RWPE2 (cell line): ENCODE results near the gene PDE4D.

Experiments used
- ATAC-seq: fragments of 200-7000 bp; cut with Tn5 transposase; 3 replicates; pipeline ENCODE4 v1.9.1; 2021; ENCODE audit warnings: low read depth
- DNase-seq: peaks from one replicate; pipeline ENCODE4 v3.0.0-alpha.2; 2020; ENCODE audit warnings: low spot score
- H3K27ac ChIP-seq: fragments of 450-650 bp; 2 replicates; pipeline ENCODE4 v1.5.1; 2017; ENCODE audit warnings: mild to moderate bottlenecking; ENCODE audit not compliant: poor library complexity, severe bottlenecking
- H3K27me3 ChIP-seq: fragments of 250-450 bp; sonication (Bioruptor Pico); 2 replicates; pipeline ENCODE4 v1.5.1; 2021; ENCODE audit warnings: mild to moderate bottlenecking, moderate library complexity; ENCODE audit not compliant: insufficient read depth, poor library complexity, severe bottlenecking
- H3K36me3 ChIP-seq: fragments of 250-450 bp; sonication (Bioruptor Pico); 2 replicates; pipeline ENCODE4 v1.5.1; 2020; ENCODE audit warnings: low read depth, mild to moderate bottlenecking, moderate library complexity
- H3K4me1 ChIP-seq: fragments of 250-450 bp; sonication (Bioruptor Pico); 2 replicates; pipeline ENCODE4 v1.5.1; 2021; ENCODE audit warnings: mild to moderate bottlenecking, moderate library complexity; ENCODE audit not compliant: insufficient read depth, poor library complexity, severe bottlenecking
- H3K4me3 ChIP-seq: fragments of 250-450 bp; sonication (Bioruptor Pico); 2 replicates; pipeline ENCODE4 v1.5.1; 2021; ENCODE audit warnings: mild to moderate bottlenecking, moderate library complexity; ENCODE audit not compliant: severe bottlenecking
- H3K9me3 ChIP-seq: fragments of 250-450 bp; sonication (Bioruptor Pico); 2 replicates; pipeline ENCODE4 v1.5.1; 2021; ENCODE audit warnings: mild to moderate bottlenecking, moderate library complexity; ENCODE audit not compliant: severe bottlenecking
- TF ChIP-seq, protein P1 (sequence below): fragments of 450-650 bp; IDR thresholded peaks from one replicate; pipeline ENCODE4 v1.5.1; 2017; ENCODE audit warnings: mild to moderate bottlenecking, moderate library complexity; ENCODE audit not compliant: poor library complexity, severe bottlenecking

PDE4D gene

DNA sequence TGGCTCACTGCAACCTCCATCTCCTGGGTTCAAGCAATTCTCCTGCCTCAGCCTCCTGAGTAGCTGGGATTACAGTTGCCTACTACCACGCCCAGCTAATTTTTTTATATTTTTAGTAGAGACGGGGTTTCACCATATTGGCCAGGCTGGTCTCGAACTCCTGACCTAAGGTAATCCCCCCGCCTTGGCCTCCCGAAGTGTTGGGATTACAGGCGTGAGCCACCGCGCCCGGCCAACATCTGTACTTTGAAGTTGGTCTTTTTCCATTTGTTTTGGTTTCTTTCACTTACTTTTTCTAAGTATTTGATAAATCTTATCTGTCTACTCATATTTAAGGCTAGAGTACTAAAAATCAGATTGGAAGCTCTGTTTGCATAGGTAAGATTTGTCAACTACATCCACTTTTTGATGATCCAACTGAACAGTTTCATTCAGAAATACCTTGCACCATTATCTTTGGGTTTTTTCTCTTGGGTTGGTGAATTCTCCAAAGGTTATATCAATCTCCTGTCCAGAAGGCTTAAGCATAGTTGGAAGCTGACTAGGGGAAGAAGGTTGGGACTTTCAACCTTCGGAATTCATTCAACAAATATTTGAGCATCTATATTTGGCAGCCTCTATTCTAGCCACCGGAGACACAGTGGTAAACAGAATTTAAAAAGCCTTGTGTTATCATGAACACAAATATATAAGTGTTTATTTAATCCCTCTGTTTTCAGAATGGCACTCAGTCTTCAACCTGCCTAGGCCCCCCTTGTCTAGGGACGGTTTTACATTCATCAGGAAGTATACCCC lies 821.6 kb downstream of the PDE4D start:
- Histone ChIP-seq H3K9me3 (peaks cover 2% of the 10 kb centered on the region), H3K27me3 (no peaks in the 10 kb centered on the region), H3K27ac (no peak overlapping the region), H3K36me3 (no peaks in the 10 kb centered on the region), H3K4me3 (no peak overlapping the region), H3K4me1 (peaks cover 5% of the 10 kb centered on the region)
- TF ChIP-seq, protein P1, sequence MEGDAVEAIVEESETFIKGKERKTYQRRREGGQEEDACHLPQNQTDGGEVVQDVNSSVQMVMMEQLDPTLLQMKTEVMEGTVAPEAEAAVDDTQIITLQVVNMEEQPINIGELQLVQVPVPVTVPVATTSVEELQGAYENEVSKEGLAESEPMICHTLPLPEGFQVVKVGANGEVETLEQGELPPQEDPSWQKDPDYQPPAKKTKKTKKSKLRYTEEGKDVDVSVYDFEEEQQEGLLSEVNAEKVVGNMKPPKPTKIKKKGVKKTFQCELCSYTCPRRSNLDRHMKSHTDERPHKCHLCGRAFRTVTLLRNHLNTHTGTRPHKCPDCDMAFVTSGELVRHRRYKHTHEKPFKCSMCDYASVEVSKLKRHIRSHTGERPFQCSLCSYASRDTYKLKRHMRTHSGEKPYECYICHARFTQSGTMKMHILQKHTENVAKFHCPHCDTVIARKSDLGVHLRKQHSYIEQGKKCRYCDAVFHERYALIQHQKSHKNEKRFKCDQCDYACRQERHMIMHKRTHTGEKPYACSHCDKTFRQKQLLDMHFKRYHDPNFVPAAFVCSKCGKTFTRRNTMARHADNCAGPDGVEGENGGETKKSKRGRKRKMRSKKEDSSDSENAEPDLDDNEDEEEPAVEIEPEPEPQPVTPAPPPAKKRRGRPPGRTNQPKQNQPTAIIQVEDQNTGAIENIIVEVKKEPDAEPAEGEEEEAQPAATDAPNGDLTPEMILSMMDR = no peak
- no peak for ATAC-seq
- no peak for DNase-seq

DNA sequence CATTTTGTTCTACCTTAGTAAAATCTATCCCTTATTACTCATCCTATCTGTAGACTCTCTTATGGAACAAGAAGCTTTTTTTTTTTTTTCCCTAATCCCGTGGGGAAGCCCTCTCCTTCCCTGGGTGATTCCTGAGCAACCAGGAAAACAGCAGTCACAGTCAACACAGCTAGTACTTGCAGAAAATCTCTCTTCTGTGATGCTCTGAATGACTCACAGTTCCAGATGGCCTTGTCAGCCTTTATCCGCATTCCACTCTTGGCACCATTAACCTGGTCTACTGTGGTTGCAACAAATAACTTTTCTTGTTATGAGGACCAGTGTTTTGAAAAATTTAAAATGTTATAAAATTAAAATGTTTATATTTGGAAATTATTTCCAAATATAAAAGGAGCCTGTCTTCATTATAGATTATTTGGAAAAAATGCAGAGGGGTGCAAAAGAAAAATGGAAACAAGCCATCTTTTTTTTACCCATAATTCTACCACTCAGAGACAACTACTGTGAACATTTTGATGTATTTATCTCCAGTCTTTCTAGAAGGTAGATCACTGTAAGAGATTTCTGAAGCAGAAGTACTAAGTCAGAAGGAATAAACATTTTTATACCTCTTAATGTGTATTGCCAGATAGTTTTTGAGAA lies 824.0 kb downstream of the PDE4D start:
- no peak for DNase-seq
- ATAC-seq = peak; percentile 92

DNA sequence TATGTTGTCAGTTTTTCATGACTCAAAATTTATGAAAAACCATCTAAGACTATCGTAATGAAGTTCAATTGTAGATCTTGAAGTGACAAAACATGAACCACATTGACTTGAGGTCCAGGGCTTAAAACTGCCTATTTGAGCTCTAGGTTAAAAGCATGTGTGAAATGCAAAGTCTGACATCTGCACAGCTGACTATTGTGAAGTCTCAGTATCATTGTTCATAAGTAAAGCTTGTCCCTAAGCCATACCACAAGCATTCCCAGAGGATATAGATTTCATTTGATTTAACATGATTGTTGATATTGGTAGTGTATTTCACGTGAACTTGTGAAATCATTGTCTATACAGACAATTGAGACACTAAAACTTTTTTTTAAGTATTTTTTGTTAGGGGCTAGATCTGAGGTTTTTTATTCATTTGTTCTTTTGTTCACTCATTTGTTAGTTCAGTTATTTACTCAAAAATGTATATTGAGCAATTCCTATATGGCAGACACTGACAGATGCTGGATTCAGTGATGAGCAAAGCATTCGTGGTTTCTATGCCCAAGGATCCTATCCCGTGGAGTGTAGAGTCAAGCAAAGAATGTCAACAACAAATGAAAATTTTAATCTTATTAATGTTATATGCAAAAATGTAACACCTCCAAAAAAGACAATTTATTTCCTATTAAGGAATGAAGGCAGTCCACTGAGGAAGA lies 825.4 kb downstream of the PDE4D start:
- Histone ChIP-seq H3K36me3 (no peaks in the 10 kb centered on the region), H3K27me3 (no peaks in the 10 kb centered on the region), H3K4me1 (peaks cover 34% of the 10 kb centered on the region), H3K9me3 (no peaks in the 10 kb centered on the region), H3K4me3 (no peak overlapping the region), H3K27ac (no peak overlapping the region)
- TF ChIP-seq, protein P1 = no peak
- DNase-seq = no peak
- ATAC-seq = no peak

More for the DNA sequence above, 824.0 kb downstream of the PDE4D start:
- Histone ChIP-seq H3K27ac (peak overlapping the region; percentile 3), H3K36me3 (no peaks in the 10 kb centered on the region), H3K27me3 (no peaks in the 10 kb centered on the region), H3K4me1 (peaks cover 23% of the 10 kb centered on the region), H3K4me3 (no peak overlapping the region), H3K9me3 (no peaks in the 10 kb centered on the region)
- TF ChIP-seq, protein P1 = no peak

DNA sequence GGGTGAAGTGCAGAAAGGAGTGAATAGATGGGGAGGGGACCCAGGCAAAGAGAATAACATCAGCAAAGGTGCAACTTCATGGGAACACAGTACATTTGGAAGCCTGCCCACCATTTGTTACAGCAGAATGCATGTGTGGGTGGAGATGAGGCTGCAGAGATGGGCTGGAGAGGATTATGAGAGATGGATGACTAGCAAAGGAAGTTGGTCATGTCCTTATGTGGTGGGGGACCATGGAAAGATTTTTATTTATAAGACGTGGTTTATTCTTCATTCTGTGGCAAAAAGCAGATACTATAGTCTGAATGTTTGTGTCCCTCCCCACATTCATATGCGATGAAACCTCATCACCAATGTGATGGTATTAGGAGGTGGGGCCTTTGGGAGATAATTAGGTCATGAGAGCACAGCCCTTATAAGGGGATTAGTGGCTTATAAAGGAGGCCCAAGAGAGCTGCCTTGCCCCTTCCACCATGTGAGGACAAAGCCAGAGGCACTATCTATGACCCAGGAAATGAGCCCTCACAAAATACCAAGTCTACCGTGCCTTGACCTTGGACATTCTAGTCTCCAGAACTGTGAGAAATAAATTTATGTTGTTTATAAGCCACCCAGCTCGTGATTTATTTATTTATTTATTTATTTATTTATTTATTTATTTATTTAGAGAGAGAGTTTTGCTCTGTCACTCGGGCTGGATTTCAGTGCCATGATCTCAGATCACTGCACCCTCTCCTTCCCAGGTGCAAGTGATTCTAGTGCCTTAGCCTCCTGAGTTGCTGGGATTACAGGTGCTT lies 827.0 kb downstream of the PDE4D start:
- Histone ChIP-seq H3K4me3 (no peak overlapping the region), H3K27ac (peak overlapping the region; percentile 65), H3K36me3 (no peaks in the 10 kb centered on the region), H3K27me3 (no peaks in the 10 kb centered on the region), H3K9me3 (no peaks in the 10 kb centered on the region), H3K4me1 (peaks cover 47% of the 10 kb centered on the region)
- ATAC-seq = no peak
- TF ChIP-seq, protein P1 = no peak
- DNase-seq = no peak
